Activated CD8-positive, alpha-beta memory T cell treated with anti-CD3 and anti-CD28 coated beads for 48 hours (primary cell): ENCODE data around the gene ZKSCAN8.
"Not testable (repeated sequence)": the region's sequence is repeated elsewhere in the genome, so short reads cannot be mapped to it uniquely, and the experiment has no call there.

ENCODE experiments used
- DNase-seq, 3 experiments: peaks; one replicate each; pipeline ENCODE4 v3.0.0-alpha.2; 2020; ENCODE audit warnings: low read depth in 2 of 3, low spot score in 2 of 3

The ZKSCAN8 gene

DNA sequence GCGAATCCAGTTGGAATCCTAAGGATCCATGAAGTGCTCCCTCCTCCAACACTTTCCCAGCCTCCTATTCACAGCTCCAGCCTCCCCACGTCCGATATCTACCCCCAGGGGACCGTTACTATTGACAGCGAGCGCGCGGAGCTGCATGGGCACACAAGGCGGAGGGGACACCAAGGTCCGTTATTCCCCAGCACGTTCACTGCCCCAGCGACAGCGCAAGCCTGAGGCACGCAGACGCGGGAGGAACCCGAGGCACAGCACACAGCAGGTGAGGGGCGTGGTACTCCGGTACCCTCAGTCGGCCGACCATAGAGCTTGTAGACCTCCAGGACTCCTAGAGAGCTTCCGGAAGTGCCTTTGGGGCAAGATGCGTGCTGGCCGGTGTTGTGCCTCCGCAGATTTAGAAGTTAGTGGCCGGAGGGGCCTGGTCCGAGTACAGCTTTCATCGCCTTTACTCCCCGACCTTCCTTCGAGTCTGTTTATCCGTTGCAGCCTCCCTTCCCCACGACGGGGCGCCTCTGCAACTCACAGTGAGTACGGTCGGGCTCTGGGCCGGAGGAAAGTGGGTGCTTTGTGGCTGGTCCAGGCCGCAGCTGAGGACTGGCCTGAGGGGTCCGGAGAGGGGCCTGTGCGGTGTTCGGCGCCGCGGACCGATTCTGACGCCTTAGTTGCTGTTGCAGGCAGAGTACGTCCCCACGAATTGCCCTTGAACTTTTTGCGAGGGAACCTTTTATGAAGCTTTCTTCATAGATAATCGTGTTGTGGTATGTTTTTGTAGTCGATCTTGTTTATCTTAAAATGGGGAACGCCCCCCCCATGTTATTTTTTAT lies at the start of gene ZKSCAN8:
TSS of gene ZKSCAN8 (plus strand) at position 384 of the 830 bp plus-strand sequence. CDS start 6,525 bp downstream, outside the sequence.
- peak in 2 of 3 experiments; percentile 48 to 50 for DNase-seq

DNA sequence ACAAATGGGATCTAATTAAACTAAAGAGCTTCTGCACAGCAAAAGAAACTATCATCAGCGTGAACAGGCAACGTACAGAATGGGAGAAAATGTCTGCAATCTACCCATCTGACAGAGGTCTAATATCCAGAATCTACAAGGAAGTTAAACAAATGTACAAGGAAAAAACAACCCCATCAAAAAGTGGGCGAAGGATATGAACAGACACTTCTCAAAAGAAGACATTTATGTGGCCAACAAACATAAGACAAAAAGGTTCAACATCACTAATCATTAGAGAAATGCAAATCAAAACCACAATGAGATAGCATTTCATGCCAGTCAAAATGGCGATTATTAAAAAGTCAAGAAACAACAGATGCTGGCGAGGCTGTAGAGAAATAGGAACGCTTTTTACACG lies 39.5 kb upstream of the ZKSCAN8 start:
- not testable (repeated sequence) for DNase-seq

DNA sequence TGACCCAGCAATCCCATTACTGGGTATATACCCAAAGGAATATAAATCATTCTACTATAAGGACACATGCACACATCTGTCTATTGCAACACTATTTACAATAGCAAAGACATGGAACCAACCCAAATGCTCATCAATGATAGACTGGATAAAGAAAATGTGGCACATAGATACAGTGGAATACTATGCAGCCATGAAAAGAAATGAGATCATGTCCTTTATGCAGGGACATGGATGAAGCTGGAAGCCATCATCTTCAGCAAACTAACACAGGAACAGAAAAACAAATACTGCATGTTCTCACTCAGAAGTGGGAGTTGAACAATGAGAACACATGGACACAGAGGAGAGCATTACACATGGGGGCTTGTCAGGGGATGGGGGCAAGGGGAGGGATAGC lies 39.0 kb upstream of the ZKSCAN8 start:
- DNase-seq, result not testable (repeated sequence)

DNA sequence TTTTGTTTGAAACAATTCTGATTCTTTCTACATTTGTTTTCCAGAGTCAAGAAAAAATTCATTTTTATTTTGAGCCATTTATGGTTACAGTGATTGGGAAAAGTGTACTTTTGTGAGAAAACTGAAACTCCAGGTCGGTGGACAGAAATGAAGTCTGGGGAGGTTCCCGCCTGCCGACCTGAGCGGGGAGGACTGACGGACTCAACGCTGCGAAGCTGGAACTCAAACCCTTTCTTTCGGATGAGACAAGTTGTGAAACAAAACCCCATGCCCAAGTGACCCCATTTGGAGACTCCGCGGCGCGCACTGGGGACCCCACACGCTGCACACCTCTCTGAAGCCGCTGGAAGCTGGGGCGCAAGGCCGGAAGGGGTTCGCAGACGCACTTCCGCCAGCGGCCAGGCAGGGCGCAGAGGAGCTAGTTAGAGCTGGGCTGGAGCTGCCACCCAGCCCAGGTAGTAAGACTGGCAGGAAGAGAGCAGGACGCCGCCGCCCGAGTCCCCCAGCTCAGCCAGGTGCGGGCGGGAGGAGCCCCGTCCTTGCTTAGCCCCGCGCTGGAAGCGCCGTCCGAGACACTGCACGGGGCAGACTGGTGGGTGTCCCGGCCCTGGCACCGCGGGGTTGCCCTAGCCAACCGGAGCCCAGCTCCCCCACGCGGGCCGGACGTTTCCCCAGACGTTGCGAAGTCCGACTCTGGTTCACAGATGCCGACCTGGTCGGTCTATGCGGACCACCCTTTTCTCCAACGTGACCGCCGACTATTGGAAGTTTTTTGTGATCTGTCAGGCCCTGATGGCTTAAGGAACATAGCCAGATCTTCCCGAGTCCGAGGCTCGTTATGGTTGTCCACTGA lies 37.1 kb upstream of the ZKSCAN8 start:
- peak; percentile 52 to 70 (median 58) for DNase-seq

DNA sequence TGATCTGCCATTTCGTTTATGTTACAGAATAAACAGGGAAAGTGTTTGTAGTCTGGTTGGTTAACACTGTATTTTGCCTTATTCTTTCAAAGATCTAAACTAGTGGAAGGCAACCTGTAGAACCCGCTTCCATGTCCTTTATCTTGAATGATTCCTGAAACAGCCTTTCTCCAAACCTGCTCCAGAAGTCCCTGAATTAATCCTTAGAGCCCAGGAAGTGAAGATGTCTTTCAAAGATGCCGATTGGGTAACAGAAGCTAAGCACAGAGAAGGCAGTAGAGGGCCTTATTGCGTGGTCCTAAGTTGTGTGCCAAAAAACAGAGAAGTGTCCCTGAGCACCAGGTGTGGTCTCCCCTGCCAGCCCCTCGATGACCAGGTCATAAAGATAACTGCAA lies 36.4 kb upstream of the ZKSCAN8 start:
- DNase-seq, result no peak

DNA sequence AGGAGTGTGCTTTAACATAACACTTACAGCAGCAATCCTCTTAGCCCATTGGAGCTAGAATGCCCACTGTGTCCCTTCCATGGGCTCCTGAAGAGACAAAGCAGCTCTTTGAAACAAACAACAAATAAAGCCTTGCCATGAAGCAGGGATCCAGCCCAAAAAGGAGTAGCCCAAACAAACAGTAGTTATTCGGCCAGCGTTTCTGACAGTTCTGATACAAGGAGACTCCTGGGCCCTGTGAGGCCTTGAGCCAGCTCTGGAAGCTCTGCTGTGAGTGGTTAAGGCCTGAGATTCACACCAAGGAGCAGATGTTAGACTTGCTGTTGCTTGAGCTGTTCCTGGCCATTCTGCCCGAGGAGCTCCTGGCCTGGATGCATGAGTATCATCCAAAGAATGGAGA lies 34.2 kb upstream of the ZKSCAN8 start:
- no peak for DNase-seq

DNA sequence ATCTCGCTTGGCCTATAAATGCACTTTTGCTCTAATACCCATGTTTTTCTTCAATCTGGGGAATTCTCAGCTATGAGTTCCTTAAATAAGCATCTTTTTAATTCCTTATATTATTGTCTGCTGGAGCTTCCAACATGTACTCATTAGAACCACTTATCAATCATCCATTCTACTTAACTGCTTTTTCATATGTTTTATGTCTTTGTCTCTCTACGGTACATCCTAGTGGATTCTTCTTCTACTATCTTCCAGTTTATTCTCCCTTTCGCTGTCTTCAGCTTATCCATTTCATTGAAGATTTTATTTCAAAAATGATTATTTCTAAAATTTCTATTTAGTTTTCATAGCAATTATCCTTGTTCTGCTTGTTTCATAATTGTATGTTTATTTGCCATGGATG lies 29.7 kb upstream of the ZKSCAN8 start:
- no peak for DNase-seq

DNA sequence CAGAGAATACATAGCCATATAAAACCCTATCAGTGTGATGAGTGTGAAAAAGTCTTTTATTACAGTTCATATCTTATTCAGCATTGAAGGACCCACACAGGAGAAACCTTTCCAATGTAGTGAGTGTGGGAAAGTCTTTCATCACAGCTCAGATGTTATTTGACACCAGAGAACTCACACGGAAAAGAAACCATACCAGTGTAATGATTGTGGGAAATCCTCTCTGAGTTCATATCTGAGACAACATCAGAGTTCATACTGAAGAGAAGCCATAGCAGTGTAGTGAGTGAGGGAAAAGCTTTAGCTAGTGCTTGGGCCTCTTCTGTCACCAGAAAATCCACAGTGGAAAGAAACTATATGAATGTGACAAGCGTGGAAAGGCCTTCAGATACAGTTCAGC lies 25.9 kb upstream of the ZKSCAN8 start:
- no peak for DNase-seq

DNA sequence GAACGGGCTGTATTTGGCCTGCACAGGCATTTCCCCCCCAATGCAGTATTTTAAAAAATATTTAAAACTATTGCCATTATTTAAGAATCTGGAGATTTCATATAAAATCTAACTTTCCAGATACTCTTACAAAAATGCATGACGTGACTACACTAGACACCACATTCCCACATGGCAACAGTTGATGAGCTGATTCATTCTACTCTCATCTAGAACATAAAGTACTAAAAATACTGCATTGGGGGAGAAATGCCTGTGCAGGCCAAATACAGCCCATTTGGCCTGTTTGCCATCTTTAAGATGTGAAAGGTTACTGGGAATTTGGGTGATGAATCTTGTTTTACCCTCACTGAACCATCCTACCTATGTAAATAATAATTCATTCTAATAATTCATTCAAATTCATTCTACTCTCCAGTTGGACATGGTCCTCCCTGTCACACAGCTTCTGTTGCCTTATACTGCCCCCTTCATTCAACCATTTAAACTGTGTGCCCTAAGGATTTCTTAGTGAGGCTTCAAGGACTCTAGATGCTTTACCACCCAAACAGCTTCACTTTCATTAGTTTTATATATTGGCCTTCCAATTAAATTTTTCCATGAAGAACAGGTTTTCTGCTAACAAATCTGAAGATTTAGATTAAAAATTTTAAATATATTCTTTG lies 24.2 kb upstream of the ZKSCAN8 start:
- DNase-seq, result no peak

DNA sequence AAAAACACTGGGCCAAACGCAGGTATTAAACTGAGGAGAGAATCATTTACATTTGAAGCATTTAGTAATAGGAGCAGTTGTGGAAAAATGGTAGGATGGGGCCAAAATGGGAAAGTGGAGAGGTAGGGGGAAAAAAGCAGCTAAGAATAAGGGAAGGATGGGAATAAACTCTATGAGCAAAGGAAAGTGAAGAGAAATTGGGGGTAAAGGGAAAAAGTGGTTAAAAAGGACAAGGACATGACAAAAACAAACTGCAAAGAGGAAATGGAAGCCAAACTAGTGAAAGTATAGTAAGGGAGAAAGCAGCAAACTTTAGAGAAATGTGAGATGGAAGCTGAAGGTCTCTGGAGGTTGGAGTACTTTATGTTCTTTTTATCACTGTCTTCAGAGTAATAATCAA lies 23.5 kb upstream of the ZKSCAN8 start:
- no peak for DNase-seq

DNA sequence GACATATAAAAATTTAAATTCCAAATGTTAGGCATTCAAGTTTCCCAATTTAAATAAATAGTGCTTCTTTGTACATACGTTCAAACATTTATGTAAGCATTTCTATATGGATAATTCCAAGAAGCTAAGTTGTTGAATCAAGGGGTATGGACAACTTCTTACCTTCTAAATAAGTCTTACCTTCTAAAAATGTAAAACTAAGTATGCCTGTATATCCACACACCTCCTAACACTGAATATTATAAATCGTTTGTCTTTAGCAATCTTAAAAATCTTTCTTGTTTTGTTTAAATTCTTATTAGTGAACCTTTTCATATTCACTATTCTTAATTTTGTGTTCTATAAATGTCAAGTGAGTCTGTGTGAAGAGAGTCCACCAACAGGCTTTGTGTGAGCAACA lies 19.8 kb upstream of the ZKSCAN8 start:
- DNase-seq, result no peak

DNA sequence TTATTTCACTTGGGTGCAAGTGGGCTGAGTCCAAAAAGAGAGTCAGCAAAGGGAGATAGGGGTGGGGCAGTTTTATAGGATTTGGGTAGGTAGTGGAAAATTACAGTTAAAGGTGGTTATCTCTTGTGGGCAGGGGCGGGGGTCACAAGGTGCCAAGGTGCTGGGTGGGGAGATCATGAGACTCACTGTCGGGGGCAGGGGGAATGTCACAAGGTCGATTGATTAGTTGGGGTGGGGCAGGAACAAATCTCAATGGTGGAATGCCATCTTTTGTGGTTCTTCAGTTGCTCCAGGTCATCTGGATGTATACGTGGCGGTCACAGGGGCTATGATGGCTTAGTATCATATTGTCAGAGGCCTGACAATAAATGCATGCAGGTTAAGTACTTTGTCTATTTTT lies 19.4 kb upstream of the ZKSCAN8 start:
- DNase-seq, result not testable (repeated sequence)

DNA sequence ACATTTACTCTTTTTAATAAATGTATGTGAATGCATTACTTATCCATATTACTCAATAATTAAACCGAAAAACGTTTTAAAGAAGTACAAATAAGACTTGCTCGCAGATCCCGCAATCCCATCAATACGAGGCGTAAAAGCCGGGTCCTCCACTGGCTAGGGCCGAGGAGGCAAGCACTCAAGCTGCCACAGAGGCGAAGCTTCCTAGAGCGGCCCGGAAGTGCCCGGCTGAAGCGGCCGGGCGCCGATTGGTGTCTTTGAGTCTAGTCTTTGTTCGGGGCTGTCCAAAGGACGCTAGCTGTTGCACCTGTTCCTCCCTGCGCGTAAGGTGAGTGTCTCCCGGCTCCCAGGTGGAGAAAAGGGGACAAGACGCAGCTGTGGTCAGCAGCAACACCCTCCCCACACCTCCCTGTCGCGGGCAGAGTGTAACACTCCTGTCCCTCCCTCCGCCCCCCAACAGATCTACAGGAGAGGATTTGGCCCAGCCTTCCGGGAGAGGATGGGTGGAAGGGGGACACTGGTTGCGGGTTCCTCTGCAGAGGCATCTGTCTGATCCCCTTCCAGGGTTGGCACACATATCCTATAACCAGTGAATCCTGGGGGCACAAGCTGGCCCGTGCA lies 17.2 kb upstream of the ZKSCAN8 start, which contains the start of gene ZSCAN16:
TSS of gene ZSCAN16 (plus strand) at position 260 of the 621 bp plus-strand sequence. CDS start 835 bp downstream, outside the sequence.
- peak; percentile 46 to 50 (median 50) for DNase-seq

DNA sequence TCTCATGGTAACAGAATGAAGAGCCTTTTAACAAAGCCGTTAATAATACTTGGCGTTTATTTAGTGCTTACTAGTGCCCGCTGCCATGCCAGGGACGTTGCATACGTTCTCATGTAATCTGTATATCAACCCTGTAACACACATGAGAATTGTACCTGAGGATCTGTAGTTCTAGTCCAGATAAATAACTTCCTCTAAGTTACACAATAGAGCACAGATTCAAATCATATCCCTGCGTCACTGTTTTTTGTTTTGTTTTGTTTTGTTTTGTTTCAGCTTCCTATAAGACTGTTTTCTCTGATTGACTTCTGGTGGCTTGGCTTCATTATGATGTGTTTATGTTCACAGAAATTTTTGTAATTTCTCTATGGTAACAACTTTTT lies 16.7 kb upstream of the ZKSCAN8 start:
- no peak for DNase-seq

DNA sequence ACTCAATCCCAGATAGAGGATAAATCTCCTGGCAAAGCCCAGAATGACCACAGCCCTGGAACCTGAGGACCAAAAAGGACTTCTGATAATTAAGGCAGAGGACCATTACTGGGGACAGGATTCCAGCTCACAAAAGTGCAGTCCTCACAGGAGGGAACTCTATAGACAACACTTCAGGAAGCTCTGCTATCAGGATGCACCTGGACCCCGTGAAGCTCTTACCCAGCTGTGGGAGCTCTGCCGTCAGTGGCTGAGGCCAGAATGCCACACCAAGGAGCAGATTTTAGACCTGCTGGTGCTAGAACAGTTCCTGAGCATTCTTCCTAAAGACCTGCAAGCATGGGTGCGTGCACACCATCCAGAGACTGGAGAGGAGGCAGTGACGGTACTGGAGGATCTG lies 16.3 kb upstream of the ZKSCAN8 start:
- no peak for DNase-seq

DNA sequence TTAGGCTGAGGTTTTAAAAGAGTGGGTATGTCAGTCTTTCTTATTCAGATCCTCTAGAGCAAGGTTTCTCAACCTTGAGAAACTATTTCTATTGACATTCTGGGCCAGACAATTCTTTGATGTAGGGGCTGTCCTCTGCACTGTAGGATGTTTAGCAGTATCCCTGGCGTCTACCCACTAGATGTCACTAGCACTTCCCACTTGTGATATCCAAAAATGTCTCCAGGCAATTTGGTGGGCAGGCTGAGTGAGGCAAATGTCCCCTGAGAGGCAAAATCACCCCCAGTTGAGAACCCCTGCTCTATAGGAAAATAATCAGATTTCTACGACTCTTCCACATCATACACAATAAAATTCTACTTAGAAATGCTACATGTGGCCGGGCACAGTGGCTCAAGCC lies 7.7 kb upstream of the ZKSCAN8 start:
- DNase-seq, result no peak

DNA sequence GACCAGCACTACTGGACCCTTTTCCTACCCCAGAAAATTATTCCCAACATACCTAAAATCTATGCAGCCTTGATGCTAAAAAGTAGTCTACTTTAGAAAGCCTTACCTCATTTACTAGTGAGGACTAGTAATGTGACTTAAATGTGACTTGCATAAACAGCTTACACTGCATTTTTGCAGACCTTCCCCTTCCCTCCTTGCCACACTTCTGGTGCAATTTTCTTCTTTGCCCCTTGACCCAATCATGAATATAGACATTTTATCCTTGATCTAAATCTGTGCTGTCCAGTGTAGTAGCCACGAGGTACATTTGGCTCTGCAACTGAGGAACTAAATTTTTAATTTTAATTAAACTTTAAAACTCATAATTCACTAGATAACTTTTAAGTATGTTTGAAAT lies 7.0 kb upstream of the ZKSCAN8 start:
- DNase-seq, result no peak

DNA sequence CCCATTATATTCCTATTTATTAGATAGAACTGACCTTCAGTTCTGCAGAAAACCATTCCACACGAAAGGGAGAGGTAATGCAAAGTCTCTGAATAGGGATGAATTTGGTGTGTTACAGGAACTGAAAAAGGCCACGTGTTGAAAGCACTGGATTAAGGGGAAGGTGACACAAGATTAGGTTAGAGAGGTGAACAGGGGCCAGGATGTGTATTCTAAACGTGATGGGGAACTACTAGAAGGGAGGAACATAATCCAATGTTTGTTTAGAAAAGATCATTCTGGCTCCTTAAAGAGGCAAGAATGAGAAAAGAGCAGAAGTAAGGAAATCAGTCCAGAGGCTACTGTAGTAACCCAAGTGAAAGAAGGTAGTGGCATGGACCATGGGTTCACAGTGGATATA lies 6.3 kb upstream of the ZKSCAN8 start:
- no peak for DNase-seq

DNA sequence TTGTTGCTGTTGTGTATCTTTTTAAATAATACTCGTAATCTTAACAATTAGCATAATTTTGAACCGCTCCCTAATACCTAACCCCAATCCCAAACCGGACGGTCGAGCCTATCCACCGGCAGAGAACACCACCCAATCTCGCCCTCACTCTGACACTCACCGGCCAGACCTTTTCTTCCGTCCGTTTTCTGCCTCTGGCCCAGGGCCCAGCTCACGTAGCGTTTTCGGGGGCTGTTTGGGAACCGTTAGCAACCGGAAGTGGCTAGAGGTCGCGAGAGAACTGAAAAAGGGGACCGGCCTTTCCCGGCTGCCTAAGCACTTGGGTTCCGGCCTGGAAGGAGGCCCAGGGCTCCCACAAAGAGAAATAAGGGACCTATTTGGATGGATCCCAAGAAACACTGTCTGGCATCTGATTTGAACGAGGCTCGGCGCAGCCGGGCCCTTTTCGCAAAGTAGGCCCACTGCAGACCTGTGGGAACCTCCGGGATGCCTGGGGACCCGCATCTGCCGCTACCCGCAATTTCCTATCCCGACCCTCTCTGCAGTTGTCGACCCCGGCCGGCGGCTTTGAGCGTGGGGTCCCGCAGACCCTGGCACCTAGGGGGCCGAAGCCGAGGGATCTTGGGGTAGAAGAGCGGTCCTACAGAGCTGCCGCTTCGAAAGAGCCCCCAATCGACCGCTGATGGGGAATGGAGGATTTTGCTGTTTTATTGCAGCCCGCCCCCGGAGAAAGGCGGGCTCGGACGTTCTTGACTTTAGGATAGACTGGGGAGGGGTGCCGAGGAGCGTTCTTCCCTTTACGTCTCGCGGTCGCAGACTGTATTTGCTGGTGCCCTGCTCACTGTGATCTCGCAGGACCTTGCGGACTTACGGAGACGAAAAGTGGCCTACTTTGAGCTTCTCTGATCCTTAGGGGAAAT lies 4.8 kb upstream of the ZKSCAN8 start:
- peak; percentile 62 to 69 (median 63) for DNase-seq

DNA sequence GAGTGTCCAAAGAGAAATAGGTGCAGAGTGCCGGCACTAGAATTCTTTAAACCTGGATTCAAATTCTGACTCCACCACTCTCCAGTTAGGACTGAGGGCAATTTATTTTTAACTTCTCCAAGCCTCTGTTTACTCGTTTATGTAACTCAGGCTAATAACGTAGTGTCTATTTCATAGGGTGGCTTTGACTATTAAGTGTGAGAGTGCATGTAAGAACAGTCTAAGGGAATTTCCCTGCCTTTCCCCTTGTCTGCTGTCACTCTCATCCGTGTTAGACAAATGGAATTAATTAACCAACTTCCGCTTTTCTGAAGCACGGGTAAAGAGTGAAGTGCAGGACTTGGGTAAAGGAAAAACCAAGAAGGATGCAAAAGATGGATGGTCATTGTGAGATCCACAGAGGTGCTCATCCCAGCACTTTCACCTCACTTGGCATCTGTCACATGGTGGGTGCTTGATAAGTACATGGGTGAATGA lies 4.1 kb upstream of the ZKSCAN8 start:
- DNase-seq, result no peak
